Adipose tissue (tissue), 3 donors: ENCODE measurements around the gene HDDC3. TPM values are rescaled to one million over a fixed set of nuclear protein-coding genes. Genes with fewer than 3 reads are reported as not detected.
"Not testable (repeated sequence)": the region's sequence is repeated elsewhere in the genome, so short reads cannot be mapped to it uniquely, and the experiment has no call there.

ENCODE experiments used
- H3K27ac ChIP-seq: one replicate; pipeline ENCODE4 v1.5.1; 2013; ENCODE audit warnings: low read depth, low read length
- WGBS, 3 donors: extraction: QIAGEN DNeasy Blood & Tissue Kit; methylation state at CpG; one replicate each; pipeline ENCODE4 v1.1.7; 2013; 5-methylcytosine and 5-hydroxymethylcytosine counted together
- polyA plus RNA-seq, 3 donors: library from polyadenylated mRNA; stranded (reverse); fragments of 200-250 nt; gene quantifications; one replicate each; pipeline ENCODE4 v1.2.3, GENCODE V29; 2013
- donor health status: healthy with polysubstance abuse.
- donor health status: Bipolar disorder and iron deficiency.
- donor health status: healthy.

HDDC3 gene
- polyA plus RNA-seq, 3 donors = 13.2 to 22.2 (median 20.5) TPM

GRCh38 chr15:90915216-90915807 lies 17.0 kb downstream of the HDDC3 start:
- WGBS, 3 donors = 65 to 74% (median 68%) methylated on average over 7 of the region's 7 CpGs
- no peak overlapping the region for H3K27ac ChIP-seq

GRCh38 chr15:90914305-90915080 lies 17.9 kb downstream of the HDDC3 start:
- H3K27ac ChIP-seq = no peak overlapping the region

GRCh38 chr15:90913398-90913944 lies 18.9 kb downstream of the HDDC3 start:
- 93 to 94% (median 93%) methylated on average over 12 of the region's 12 CpGs for WGBS, 3 donors
- no peak overlapping the region for H3K27ac ChIP-seq

More at GRCh38 chr15:90914305-90915080, 17.9 kb downstream of the HDDC3 start:
- 72 to 89% (median 80%) methylated on average over 22 of the region's 22 CpGs for WGBS, 3 donors

GRCh38 chr15:90912770-90913075 lies 19.6 kb downstream of the HDDC3 start:
- WGBS, 3 donors = 88 to 93% (median 90%) methylated on average over 7 of the region's 7 CpGs

GRCh38 chr15:90911906-90912769 lies 20.2 kb downstream of the HDDC3 start:
- H3K27ac ChIP-seq = no peak overlapping the region
- WGBS, 3 donors = 87 to 92% (median 88%) methylated on average over 30 of the region's 30 CpGs

More at GRCh38 chr15:90912770-90913075, 19.6 kb downstream of the HDDC3 start:
- no peak overlapping the region for H3K27ac ChIP-seq

GRCh38 chr15:90911302-90911623 lies 21.1 kb downstream of the HDDC3 start:
- no peak overlapping the region for H3K27ac ChIP-seq
- WGBS, 3 donors = 88 to 93% (median 89%) methylated on average over 19 of the region's 19 CpGs

- H3K27ac ChIP-seq = no peak overlapping the region
- 93 to 96% (median 94%) methylated on average over 24 of the region's 24 CpGs for WGBS, 3 donors
Measured at GRCh38 chr15:90910441-90911301, 21.7 kb downstream of the HDDC3 start.

- WGBS, 3 donors = 89 to 96% (median 93%) methylated on average over 8 of the region's 8 CpGs
- H3K27ac ChIP-seq = no peak overlapping the region
Measured at GRCh38 chr15:90909976-90910375, 22.4 kb downstream of the HDDC3 start.

- 80 to 87% (median 81%) methylated on average over 11 of the region's 11 CpGs for WGBS, 3 donors
- not testable (repeated sequence) for H3K27ac ChIP-seq
Measured at GRCh38 chr15:90909449-90909848, 22.9 kb downstream of the HDDC3 start.

GRCh38 chr15:90907838-90908507 lies 24.4 kb downstream of the HDDC3 start:
- 60 to 67% (median 61%) methylated on average over 9 of the region's 9 CpGs for WGBS, 3 donors
- H3K27ac ChIP-seq = no peak overlapping the region

GRCh38 chr15:90907051-90907660 lies 25.2 kb downstream of the HDDC3 start:
- H3K27ac ChIP-seq = no peak overlapping the region
- WGBS, 3 donors = 76 to 89% (median 87%) methylated on average over 15 of the region's 15 CpGs

GRCh38 chr15:90906181-90906849 lies 26.0 kb downstream of the HDDC3 start:
- 74 to 93% (median 92%) methylated on average over 11 of the region's 11 CpGs for WGBS, 3 donors
- no peak overlapping the region for H3K27ac ChIP-seq

- 79 to 98% (median 96%) methylated on average over 28 of the region's 28 CpGs for WGBS, 3 donors
- no peak overlapping the region for H3K27ac ChIP-seq
Measured at GRCh38 chr15:90905306-90906180, 26.8 kb downstream of the HDDC3 start.

GRCh38 chr15:90904746-90905145 lies 27.6 kb downstream of the HDDC3 start:
- no peak overlapping the region for H3K27ac ChIP-seq
- WGBS, 3 donors = 91 to 97% (median 96%) methylated on average over 9 of the region's 9 CpGs

- H3K27ac ChIP-seq = no peak overlapping the region
- 51 to 75% (median 72%) methylated on average over 18 of the region's 18 CpGs for WGBS, 3 donors
Measured at GRCh38 chr15:90903733-90904536, 28.4 kb downstream of the HDDC3 start.
